HepG2 (cell line): ENCODE data around the gene FAF2. TPM values are rescaled to one million over a fixed set of nuclear protein-coding genes. Genes with fewer than 3 reads are reported as not detected.

Experiments used
- ATAC-seq: fragments of 200-7000 bp; cut with Tn5 transposase; 3 replicates; pipeline ENCODE4 v1.9.1; 2020; ENCODE audit warnings: mild to moderate bottlenecking, moderate library complexity
- BruUV-seq: library from RNA; stranded (reverse); fragments of 400-500 nt; replicated peaks from 2 replicates; lab custom pipeline; 2021; lab: Mats Ljungman, UMichigan
- CTCF ChIA-PET: fragments of 300-600 bp; formaldehyde crosslinking; extraction: SDS; loops from one replicate; lab custom pipeline; 2021; ENCODE audit warnings: low total read pairs, inconsistent platforms, low intra/inter-chr PET ratio; lab: Yijun Ruan, JAX
- POLR2A ChIA-PET: fragments of 350-600 bp; sonication (Branson Sonifier 250); formaldehyde crosslinking; loops from one replicate; lab custom pipeline; 2020; ENCODE audit warnings: antibody characterized with exemption, inconsistent platforms; lab: Yijun Ruan, JAX
- DNase-seq: peaks from one replicate; pipeline ENCODE4 v3.0.0-alpha.2; 2015; ENCODE audit warnings: low spot score
- FAIRE-seq: peaks from 3 replicates; lab custom pipeline; 2011; peaks lifted over from hg19 to GRCh38; lab: Jason Lieb, UNC
- H2AFZ ChIP-seq: one replicate; pipeline ENCODE4 v1.6.1; 2011; ENCODE audit warnings: low read length, inconsistent platforms
- H3K27ac ChIP-seq: fragments of 300-600 bp; 3 replicates; pipeline ENCODE4 v1.8.0; 2011; ENCODE audit warnings: mixed run types, mild to moderate bottlenecking, mixed read lengths, low read length, inconsistent platforms; ENCODE audit not compliant: insufficient read depth; ENCODE audit errors: extremely low read length
- H3K27me3 ChIP-seq, 2 experiments: fragments of 200-600 bp in 1 of 2; 2 replicates in 1 of 2; 3 replicates in 1 of 2; pipeline versions ENCODE4 v1.6.0 to v1.8.0; 2011; ENCODE audit warnings: low read length in 2 of 2, mild to moderate bottlenecking in 2 of 2, moderate library complexity in 2 of 2, inconsistent platforms in 1 of 2; ENCODE audit not compliant: insufficient read depth in 2 of 2, control insufficient read depth in 1 of 2
- H3K36me3 ChIP-seq, 2 experiments: fragments of 200-600 bp in 1 of 2; replicated peaks in 1 of 2; 2 replicates in 1 of 2; 3 replicates in 1 of 2; pipeline versions ENCODE4 v1.5.1 to v1.8.0; 2011; ENCODE audit warnings: low read length in 2 of 2, inconsistent platforms in 1 of 2; ENCODE audit not compliant: insufficient read depth in 2 of 2, control insufficient read depth in 1 of 2
- H3K4me1 ChIP-seq: 2 replicates; pipeline ENCODE4 v1.5.1; 2012; ENCODE audit warnings: low read length, inconsistent platforms; ENCODE audit not compliant: insufficient read depth
- H3K4me2 ChIP-seq: 2 replicates; pipeline ENCODE4 v1.6.0; 2011; ENCODE audit warnings: low read depth, low read length, inconsistent platforms
- H3K4me3 ChIP-seq, 3 experiments: fragments of 200-600 bp in 1 of 3; sonication (generic), shearing (Covaris generic) in 1 of 3; replicated peaks in 1 of 3; 2 replicates each; pipeline ENCODE4 v1.5.1; 2011 to 2016; ENCODE audit warnings: low read length in 3 of 3, inconsistent platforms in 2 of 3, low read depth in 2 of 3, mild to moderate bottlenecking in 2 of 3, control low read depth in 1 of 3, mixed read lengths in 1 of 3; ENCODE audit not compliant: insufficient read depth in 1 of 3
- H3K79me2 ChIP-seq: one replicate; pipeline ENCODE4 v1.6.1; 2011; ENCODE audit warnings: low read length, inconsistent platforms; ENCODE audit not compliant: insufficient read depth
- H3K9ac ChIP-seq: 2 replicates; pipeline ENCODE4 v1.6.0; 2011; ENCODE audit warnings: mild to moderate bottlenecking, low read depth, low read length, inconsistent platforms; ENCODE audit not compliant: insufficient read depth
- H3K9me3 ChIP-seq: 2 replicates; pipeline ENCODE4 v1.5.1; 2012; ENCODE audit warnings: mild to moderate bottlenecking, low read length
- H4K20me1 ChIP-seq: 2 replicates; pipeline ENCODE4 v1.6.0; 2011; ENCODE audit warnings: inconsistent platforms, mild to moderate bottlenecking, low read length, moderate library complexity; ENCODE audit not compliant: insufficient read depth
- GRHL1 ChIP-seq: sonication (generic); formaldehyde crosslinking; conservative IDR thresholded peaks from 2 replicates; pipeline ENCODE4 v1.8.0; 2022; ENCODE audit warnings: missing genetic modification reagents
- KLF9 ChIP-seq: IDR thresholded peaks from 2 replicates; pipeline ENCODE4 v1.6.1; 2016; ENCODE audit warnings: low read depth
- POGK ChIP-seq: sonication (generic); formaldehyde crosslinking; conservative IDR thresholded peaks from 2 replicates; pipeline ENCODE4 v1.8.0; 2022; ENCODE audit warnings: mild to moderate bottlenecking, moderate library complexity, missing genetic modification reagents
- RCOR2 ChIP-seq: IDR thresholded peaks from 2 replicates; pipeline ENCODE4 v1.6.1; 2016; ENCODE audit warnings: missing biosample characterization, missing genetic modification reagents
- ZBTB8A ChIP-seq: sonication (generic); formaldehyde crosslinking; IDR thresholded peaks from 2 replicates; pipeline ENCODE4 v1.4.0; 2020; ENCODE audit warnings: mild to moderate bottlenecking, low read depth, missing genetic modification reagents, borderline replicate concordance
- ZFP36L2 ChIP-seq: sonication (generic); formaldehyde crosslinking; IDR thresholded peaks from 2 replicates; pipeline ENCODE4 v1.4.0; 2020; ENCODE audit warnings: missing genetic modification reagents
- ZNF784 ChIP-seq: sonication (generic); formaldehyde crosslinking; IDR thresholded peaks from 2 replicates; pipeline ENCODE4 v1.5.1; 2020; ENCODE audit warnings: missing genetic modification reagents, mild to moderate bottlenecking, borderline replicate concordance
- WGBS: methylation state at CpG from one replicate; pipeline ENCODE4 v1.1.6; 2017; ENCODE audit warnings: low lambda C conversion rate; 5-methylcytosine and 5-hydroxymethylcytosine counted together
- in situ Hi-C: cut with HindIII; loops from 2 replicates; pipeline ENCODE4 v1.10.0; 2017; ENCODE audit warnings: low pct_unique_long_range_greater_than_20kb; ENCODE audit not compliant: extremely low pct_ligation_motif_present
- intact Hi-C: fragments of 100-400 bp; cut with micrococcal nuclease; formaldehyde crosslinking; loops from one replicate; pipeline ENCODE4 v1.10.0; 2022; ENCODE audit not compliant: unreplicated experiment
- polyA plus RNA-seq, 8 experiments: library from polyadenylated mRNA; depleted of rRNA in 3 of 8; stranded (reverse) in 7 of 8; unstranded in 1 of 8; fragments of >200 nt; fragmentation: Illumina TruSeq in 4 of 8; extraction: Trizol in 4 of 8; gene quantifications; 2 replicates each; pipeline versions ENCODE4 v1.2.1 to v1.2.3, GENCODE V29; 2011 to 2016; ENCODE audit warnings: low read depth in 4 of 8, missing spikeins in 1 of 8, mixed read lengths in 1 of 8; ENCODE audit not compliant: insufficient read depth in 1 of 8
- total RNA-seq, 5 experiments: library from RNA; depleted of rRNA; stranded (reverse); fragments of >200 nt; fragmentation: Illumina TruSeq; extraction: Trizol; gene quantifications; 2 replicates each; pipeline ENCODE4 v1.2.3, GENCODE V29; 2016; ENCODE audit warnings: low read depth in 1 of 5

The FAF2 gene
- total and polyA plus RNA-seq, 2 of the 13 experiments (the other 11 are each of a cell fraction or from before 2014, with no cell fraction given): 27.8 to 34.3 TPM

- H3K27ac ChIP-seq: no peak overlapping the region
- TF ChIP-seq GRHL1 (CRISPR knock-in tag) (no peak), POGK (no peak), KLF9 (CRISPR knock-in tag) (no peak), RCOR2 (CRISPR knock-in tag) (no peak), ZBTB8A (CRISPR knock-in tag) (no peak), ZFP36L2 (CRISPR knock-in tag) (no peak), ZNF784 (CRISPR knock-in tag) (no peak)
- TF ChIP-seq, all 625 proteins: peak for 0
- Histone ChIP-seq H3K9ac (no peak overlapping the region), H3K4me2 (peak overlapping the region; percentile 50), H4K20me1 (no peaks in the 10 kb centered on the region), H2AFZ (peak overlapping the region; percentile 37), H3K9me3 (no peaks in the 10 kb centered on the region), H3K4me1 (peaks cover 28% of the 10 kb centered on the region), H3K79me2 (no peaks in the 10 kb centered on the region), H3K36me3 (no peaks in the 10 kb centered on the region), H3K27me3 (peaks cover 0 to 8% of the 10 kb centered on the region in 2 experiments; a peak in 2 of 5 replicates), H3K4me3 (peak overlapping the region in 1 of 3 experiments; percentile 24; a peak in 2 of 6 replicates)
- 16% methylated on average over 10 of the region's 10 CpGs for WGBS
- peak; percentile 71 for ATAC-seq
- ChIA-PET CTCF (no interaction called here), POLR2A (interaction anchor here (1.1 to 1.5 kb wide), 2 partner anchors 16 to 125 kb away, joined by 3 read pairs; partner anchors contain the start of genes RNF44 and TSPAN17)
- no TSS peak for BruUV-seq
- FAIRE-seq: no peak
- intact Hi-C loops: no loop called here
- DNase-seq: no peak
- in situ Hi-C loops: no loop called here
Measured at GRCh38 chr5:176521699-176522263, 73.6 kb downstream of the FAF2 start.
